PC-3 (cell line): ENCODE results near the gene GABRA5.

Experiments
- CTCF ChIP-seq: fragments of 300-600 bp; sonication (generic); conservative IDR thresholded peaks from 2 replicates; pipeline ENCODE4 v1.5.1; 2017; ENCODE audit warnings: antibody characterized with exemption, low read depth, mild to moderate bottlenecking, low read length
- EZH2 ChIP-seq: fragments of 300-600 bp; sonication (generic); IDR thresholded peaks from one replicate; pipeline ENCODE4 v1.6.1; 2017; ENCODE audit warnings: antibody characterized with exemption, mild to moderate bottlenecking, low read length; ENCODE audit not compliant: unreplicated experiment
- EZH2phosphoT487 ChIP-seq: fragments of 300-600 bp; sonication (generic); IDR thresholded peaks from 2 replicates; pipeline ENCODE4 v1.6.1; 2018; ENCODE audit warnings: mild to moderate bottlenecking, antibody characterized with exemption, low read length, borderline replicate concordance

GRCh38 chr15:26972636-26973035, 105.8 kb downstream of the GABRA5 start:
- TF ChIP-seq CTCF (no peak), EZH2 (no peak), EZH2phosphoT487 (no peak)
